GM18526 (cell line): ENCODE measurements around the gene ZSCAN32.

Experiments used
- POLR2A ChIP-seq: IDR thresholded peaks from 3 replicates; pipeline ENCODE4 v1.6.1; 2011; ENCODE audit not compliant: insufficient read length; ENCODE audit errors: extremely low read depth

ZSCAN32 gene

GRCh38 chr16:3400779-3401688 lies at the start of gene ZSCAN32, which contains the start of gene ZNF174:
Gene ZSCAN32 (minus strand): TSS chr16:3401004. CDS start chr16:3397557, 3,447 bp downstream.
Gene ZNF174 (plus strand): TSS chr16:3401215. CDS start chr16:3402005, 790 bp downstream.
- TF ChIP-seq POLR2A: peak; percentile 91

GRCh38 chr16:3444032-3444388 lies 43.2 kb upstream of the ZSCAN32 start:
- TF ChIP-seq POLR2A: no peak

- TF ChIP-seq POLR2A: peak; percentile 68
Observed at GRCh38 chr16:3443108-3444031, 42.6 kb upstream of the ZSCAN32 start, which contains the start of the genes NAA60 and ZNF597. Gene NAA60 (plus strand): TSS chr16:3443680. CDS start chr16:3476228, 32,548 bp downstream. Gene ZNF597 (minus strand): TSS chr16:3443504. CDS start chr16:3443153, 351 bp downstream.

- TF ChIP-seq POLR2A: no peak
Observed at GRCh38 chr16:3439637-3440036, 38.8 kb upstream of the ZSCAN32 start.

- no peak for TF ChIP-seq POLR2A
Observed at GRCh38 chr16:3434373-3434772, 33.6 kb upstream of the ZSCAN32 start.

GRCh38 chr16:3431779-3432219 lies 31.0 kb upstream of the ZSCAN32 start:
- no peak for TF ChIP-seq POLR2A

- TF ChIP-seq POLR2A: no peak
Observed at GRCh38 chr16:3413730-3414379, 13.1 kb upstream of the ZSCAN32 start.

GRCh38 chr16:3408561-3409197 lies 7.9 kb upstream of the ZSCAN32 start:
- TF ChIP-seq POLR2A: no peak

GRCh38 chr16:3401719-3402397 lies 1.1 kb upstream of the ZSCAN32 start:
- TF ChIP-seq POLR2A: no peak

GRCh38 chr16:3400446-3400778 lies 392 bp downstream of the ZSCAN32 start:
- TF ChIP-seq POLR2A: no peak

- TF ChIP-seq POLR2A: no peak
Observed at GRCh38 chr16:3389663-3390338, 11.0 kb downstream of the ZSCAN32 start.

GRCh38 chr16:3388325-3388724 lies 12.5 kb downstream of the ZSCAN32 start:
- no peak for TF ChIP-seq POLR2A

- no peak for TF ChIP-seq POLR2A
Observed at GRCh38 chr16:3383045-3383448, 17.8 kb downstream of the ZSCAN32 start.
